Left ventricle myocardium superior (tissue), 1 donor: ENCODE results near the gene PLXND1. TPM values are rescaled to one million over a fixed set of nuclear protein-coding genes. Genes with fewer than 3 reads are reported as not detected.

Experiments
- ATAC-seq: fragments of 200-7000 bp; cut with Tn5 transposase; one replicate; pipeline ENCODE4 v1.9.1; 2020; ENCODE audit warnings: mild to moderate bottlenecking, moderate library complexity
- DNase-seq: peaks from one replicate; pipeline ENCODE4 v3.0.0-alpha.2; 2020
- intact Hi-C: fragments of 100-400 bp; cut with micrococcal nuclease; formaldehyde crosslinking; loops from one replicate; pipeline ENCODE4 v1.11.0; 2022
- total RNA-seq: library from RNA; stranded (reverse); fragmentation: NEBNext Ultra II Directional; extraction: Animal tissue kit (Norgen Biotek cat#: 25700); gene quantifications from one replicate; pipeline ENCODE4 v1.2.1, GENCODE V29; 2021
- donor health status: DM: no; HTN: yes; CAD: no; lungs with severe emphysema.

Gene PLXND1
- total RNA-seq, 1 donor from 2014 or later: 56.6 TPM

GRCh38 chr3:129594409-129594808 lies 12.1 kb downstream of the PLXND1 start:
- no peak for ATAC-seq
- intact Hi-C loops: no loop called here
- DNase-seq: no peak

GRCh38 chr3:129593595-129594339 lies 12.7 kb downstream of the PLXND1 start:
- intact Hi-C loops: no loop called here

GRCh38 chr3:129593230-129593594 lies 13.3 kb downstream of the PLXND1 start:
- DNase-seq: no peak
- intact Hi-C loops: no loop called here
- no peak for ATAC-seq

More at GRCh38 chr3:129593595-129594339, 12.7 kb downstream of the PLXND1 start:
- DNase-seq (no peak), ATAC-seq (no peak)

- DNase-seq: peak; percentile 86
- ATAC-seq: peak; percentile 28
- intact Hi-C loops: no loop called here
Measured at GRCh38 chr3:129592381-129593131, 13.9 kb downstream of the PLXND1 start.

GRCh38 chr3:129591932-129592331 lies 14.5 kb downstream of the PLXND1 start:
- ATAC-seq (no peak), DNase-seq (no peak)
- intact Hi-C loops: no loop called here

- ATAC-seq: no peak
- intact Hi-C loops: no loop called here
Measured at GRCh38 chr3:129590215-129590614, 16.3 kb downstream of the PLXND1 start.

GRCh38 chr3:129587566-129588210 lies 18.8 kb downstream of the PLXND1 start:
- intact Hi-C loops: no loop called here
- DNase-seq (no peak), ATAC-seq (no peak)

More at GRCh38 chr3:129590215-129590614, 16.3 kb downstream of the PLXND1 start:
- no peak for DNase-seq

- intact Hi-C loops: no loop called here
- peak; percentile 7 for ATAC-seq
- DNase-seq: no peak
Measured at GRCh38 chr3:129586746-129587430, 19.6 kb downstream of the PLXND1 start.

GRCh38 chr3:129585949-129586657 lies 20.4 kb downstream of the PLXND1 start:
- ATAC-seq (no peak), DNase-seq (no peak)
- intact Hi-C loops: no loop called here

GRCh38 chr3:129584631-129585030 lies 21.8 kb downstream of the PLXND1 start:
- DNase-seq (no peak), ATAC-seq (no peak)
- intact Hi-C loops: no loop called here

- DNase-seq: no peak
- no peak for ATAC-seq
- intact Hi-C loops: no loop called here
Measured at GRCh38 chr3:129583289-129583688, 23.2 kb downstream of the PLXND1 start.

GRCh38 chr3:129582799-129583198 lies 23.7 kb downstream of the PLXND1 start:
- ATAC-seq (peak; percentile 13), DNase-seq (no peak)
- intact Hi-C loops: no loop called here

GRCh38 chr3:129581623-129582022 lies 24.9 kb downstream of the PLXND1 start:
- DNase-seq (no peak), ATAC-seq (no peak)
- intact Hi-C loops: no loop called here

GRCh38 chr3:129579991-129580390 lies 26.5 kb downstream of the PLXND1 start:
- intact Hi-C loops: no loop called here
- ATAC-seq (no peak), DNase-seq (no peak)

- intact Hi-C loops: no loop called here
- ATAC-seq (peak; percentile 45), DNase-seq (peak; percentile 63)
Measured at GRCh38 chr3:129577925-129578786, 28.3 kb downstream of the PLXND1 start.

GRCh38 chr3:129577366-129577765 lies 29.1 kb downstream of the PLXND1 start:
- ATAC-seq (peak; percentile 71), DNase-seq (peak; percentile 87)
- intact Hi-C loops: no loop called here

- intact Hi-C loops: no loop called here
- peak; percentile 71 for DNase-seq
- ATAC-seq: peak; percentile 64
Measured at GRCh38 chr3:129576514-129577352, 29.7 kb downstream of the PLXND1 start.
